Uterus (tissue), 2 donors: ENCODE results near the gene CGNL1.

Experiments
- CTCF ChIP-seq, 4 experiments: fragments of 200-600 bp in 2 of 4; fragments of 450-650 bp in 2 of 4; sonication (generic) in 2 of 4; IDR thresholded peaks; one replicate each; pipeline ENCODE4 v1.5.1; 2016 to 2019; ENCODE audit warnings: antibody characterized with exemption in 4 of 4, mild to moderate bottlenecking in 2 of 4, moderate library complexity in 1 of 4
- POLR2A ChIP-seq, 2 donors: fragments of 450-650 bp; IDR thresholded peaks; one replicate each; pipeline ENCODE4 v1.6.1; 2016; ENCODE audit warnings: antibody characterized with exemption in 2 of 2, mild to moderate bottlenecking in 1 of 2, moderate library complexity in 1 of 2

DNA sequence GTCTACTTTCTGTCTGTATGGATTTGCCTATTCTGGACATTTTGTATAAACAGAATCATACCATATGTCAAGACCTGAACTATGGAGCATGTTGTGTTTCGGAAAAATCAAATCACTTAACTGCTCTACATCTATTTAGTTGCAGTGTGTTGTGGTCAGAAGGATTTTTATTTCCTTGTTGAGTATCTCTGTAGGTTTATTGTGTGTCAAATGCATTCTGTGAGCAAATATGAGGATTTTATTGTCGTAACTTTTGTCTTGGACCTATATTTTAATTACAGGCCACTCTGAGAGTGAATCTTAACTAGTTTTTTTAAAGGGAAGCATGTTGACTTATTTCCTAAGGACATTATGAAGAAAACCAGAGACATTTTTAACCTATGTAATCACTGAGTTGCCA is 130.8 kb downstream of the CGNL1 start:
- TF ChIP-seq CTCF (IDR thresholded peaks at IDR 0.05) (no peak), POLR2A (IDR thresholded peaks at IDR 0.05) (no peak)
